ENCODE data around the gene CDK5R2. TPM values are rescaled to one million over a fixed set of nuclear protein-coding genes. Genes with fewer than 3 reads are reported as not detected.

The CDK5R2 gene
- total RNA-seq, 1 experiment from 2014 or later, result 0.27 TPM

DNA sequence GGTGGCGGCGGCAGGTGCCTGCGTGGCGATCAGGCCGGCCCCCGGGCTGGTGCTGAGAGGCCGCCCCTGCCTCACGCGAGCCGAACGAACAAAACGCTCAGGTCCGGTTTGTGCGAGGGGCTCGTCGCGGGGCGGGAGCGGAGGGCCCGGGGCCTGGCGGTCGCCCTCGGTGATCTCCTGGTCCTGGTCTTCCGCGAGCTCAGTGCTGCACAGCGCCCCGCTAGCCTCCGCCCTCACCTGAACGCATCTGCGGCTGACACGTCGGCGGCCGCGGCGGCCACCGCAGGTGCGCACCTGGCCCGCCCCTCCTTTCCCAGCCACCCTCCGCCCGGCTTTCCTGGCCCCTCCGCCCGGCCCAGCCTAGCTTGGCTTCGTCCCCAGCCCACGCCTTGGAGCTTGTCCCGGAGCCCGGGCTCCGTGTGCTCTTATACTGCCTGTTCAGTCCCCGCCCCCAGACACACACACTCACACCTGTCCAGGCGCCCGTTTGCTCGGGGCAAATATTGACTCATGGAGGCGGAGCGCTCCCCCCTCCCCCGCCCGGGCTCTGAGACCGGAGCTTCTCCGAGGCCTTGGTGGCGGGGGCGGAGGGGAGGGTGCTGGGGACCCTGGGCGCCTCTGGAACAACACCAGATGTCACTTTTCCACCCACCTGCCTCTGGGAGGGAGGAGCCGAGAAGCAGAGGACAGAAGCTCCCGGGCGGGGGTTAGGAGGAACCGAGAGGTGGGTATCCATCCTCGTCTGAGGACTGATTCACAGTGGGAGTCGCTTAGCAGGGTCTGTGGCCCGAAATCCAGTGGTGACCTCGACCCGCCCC, 42.3 kb downstream of the CDK5R2 start:
- no peak for DNase-seq (ENCODE audit: low read depth)

DNA sequence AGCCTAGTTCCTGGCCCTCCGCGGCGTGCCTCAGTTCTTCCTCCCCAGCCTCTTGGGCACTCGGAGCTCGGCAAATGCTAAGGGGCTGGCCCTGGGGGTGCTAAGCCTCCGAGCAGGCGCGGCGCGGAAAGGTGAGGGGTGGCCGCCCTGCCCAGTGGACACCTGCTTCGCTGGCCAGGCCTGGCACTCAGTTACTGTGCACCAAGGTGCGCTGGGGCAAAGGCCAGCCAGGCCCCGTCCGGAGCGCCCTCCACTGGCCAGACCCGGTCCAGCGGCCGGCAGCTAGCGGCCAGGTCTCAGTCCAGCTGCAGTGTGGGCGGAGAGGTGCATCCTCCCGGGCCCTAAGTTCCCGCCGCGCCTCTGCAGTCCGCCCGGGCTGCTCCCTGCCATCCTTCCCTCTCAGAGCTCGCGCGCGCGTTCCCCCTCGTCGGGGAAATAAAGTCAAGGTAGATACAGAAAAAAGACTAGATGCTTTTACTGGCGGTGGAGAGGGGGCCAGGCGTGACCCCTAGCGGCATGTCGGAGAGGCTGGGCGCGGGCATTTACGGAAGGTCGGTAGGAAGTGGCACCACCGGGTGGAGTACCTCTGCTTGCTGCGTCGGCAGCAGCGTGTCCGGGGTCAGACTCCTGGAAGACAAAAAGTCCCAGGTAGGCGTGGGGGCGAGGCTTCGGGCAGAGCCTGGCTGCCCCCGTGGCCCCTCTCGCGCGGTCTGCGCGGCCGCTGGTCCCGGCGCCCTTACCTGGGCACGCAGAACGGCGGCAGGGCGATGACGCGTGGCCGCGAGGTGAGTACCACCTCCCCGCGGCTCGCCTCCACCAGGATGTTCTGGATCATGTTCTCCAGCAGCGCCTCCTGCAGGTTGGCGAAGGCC, 43.2 kb downstream of the CDK5R2 start:
- no peak for DNase-seq (ENCODE audit: low read depth)

DNA sequence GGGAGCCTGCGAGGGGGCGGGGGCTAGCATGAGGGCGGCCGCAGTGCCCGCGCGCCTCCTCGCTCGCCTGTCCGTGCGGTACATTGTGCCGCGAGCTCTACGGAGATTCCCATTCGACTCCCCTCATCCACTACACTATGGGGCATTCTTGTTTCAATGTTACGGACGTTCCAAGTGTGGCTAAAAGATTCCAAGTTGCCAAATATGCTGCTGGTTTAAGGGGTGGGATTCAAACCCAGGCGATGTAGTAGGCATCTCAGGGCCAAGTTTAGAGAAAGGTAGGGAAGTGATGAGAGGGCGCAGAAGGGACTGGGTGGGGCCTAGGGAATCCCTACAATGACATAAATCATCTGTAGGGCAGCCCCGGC, 43.8 kb downstream of the CDK5R2 start:
- DNase-seq (ENCODE audit: low read depth), result no peak

DNA sequence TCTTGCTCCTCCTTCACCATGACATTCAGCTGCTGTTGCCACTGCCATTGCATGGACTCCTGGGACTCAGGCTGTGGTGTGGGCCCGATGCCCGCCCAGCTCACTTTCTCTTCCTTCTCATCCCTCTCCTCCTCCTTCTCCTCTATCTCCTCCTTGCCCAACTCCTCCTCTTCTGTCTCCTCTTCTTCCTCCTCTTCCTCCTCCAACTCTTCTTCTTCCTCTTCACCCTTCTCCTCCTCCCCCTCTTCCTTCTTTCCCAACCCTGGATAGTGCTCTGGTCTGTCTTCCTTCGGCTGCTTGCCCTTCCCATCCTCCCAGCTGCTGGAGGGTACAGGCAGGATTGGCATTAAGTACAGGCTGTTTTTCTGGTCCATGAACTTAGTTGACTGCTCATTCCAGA, 44.5 kb downstream of the CDK5R2 start:
- no peak for DNase-seq (ENCODE audit: low read depth)

DNA sequence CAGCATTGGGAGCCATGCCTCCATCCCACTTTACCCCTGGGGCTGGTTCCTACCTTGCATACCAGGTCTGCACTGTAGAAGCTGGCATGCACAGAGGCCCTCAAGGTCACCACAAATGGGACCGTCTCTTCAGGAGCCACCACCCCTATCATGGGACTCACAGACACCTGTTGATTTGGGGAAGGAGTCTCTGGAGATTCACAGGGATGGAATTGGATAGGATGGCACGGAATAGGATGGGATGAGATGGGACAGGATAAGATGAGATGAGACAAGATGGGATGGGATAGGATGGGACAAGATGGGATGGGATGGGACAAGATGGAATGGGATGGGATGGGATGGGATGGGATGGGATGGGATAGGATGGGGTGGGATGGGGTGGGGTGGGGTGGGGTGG, 49.8 kb downstream of the CDK5R2 start:
- no peak for DNase-seq (ENCODE audit: low read depth)

DNA sequence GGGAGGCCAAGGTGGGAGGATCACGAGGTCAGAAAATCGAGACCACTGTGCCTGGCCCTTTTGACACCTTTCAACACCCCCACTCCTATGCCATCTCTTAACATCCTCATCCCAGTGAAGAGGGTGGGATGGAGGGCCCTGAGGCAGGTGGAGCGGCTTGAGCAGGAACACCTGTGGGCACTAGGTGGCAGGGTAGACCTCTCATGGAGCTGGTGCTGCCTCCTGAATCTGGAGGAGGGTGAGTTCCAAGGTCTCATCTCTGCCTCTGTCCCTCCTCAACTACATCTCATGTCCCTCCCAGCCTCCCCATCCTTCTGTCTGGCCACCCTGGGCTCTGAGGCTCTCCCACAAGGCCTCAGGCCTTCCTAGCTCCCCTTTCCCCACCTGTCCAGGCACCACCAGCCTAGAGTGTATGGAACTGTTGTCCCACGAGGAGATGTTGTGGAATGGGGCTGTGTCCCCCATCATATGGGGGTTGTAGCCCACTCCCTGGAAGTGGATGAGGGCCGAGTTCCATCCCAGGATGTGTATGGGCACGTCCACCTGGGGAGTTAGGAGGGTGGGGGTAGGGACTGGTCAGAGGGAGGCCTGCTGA, 50.8 kb downstream of the CDK5R2 start:
- no peak for DNase-seq (ENCODE audit: low read depth)

DNA sequence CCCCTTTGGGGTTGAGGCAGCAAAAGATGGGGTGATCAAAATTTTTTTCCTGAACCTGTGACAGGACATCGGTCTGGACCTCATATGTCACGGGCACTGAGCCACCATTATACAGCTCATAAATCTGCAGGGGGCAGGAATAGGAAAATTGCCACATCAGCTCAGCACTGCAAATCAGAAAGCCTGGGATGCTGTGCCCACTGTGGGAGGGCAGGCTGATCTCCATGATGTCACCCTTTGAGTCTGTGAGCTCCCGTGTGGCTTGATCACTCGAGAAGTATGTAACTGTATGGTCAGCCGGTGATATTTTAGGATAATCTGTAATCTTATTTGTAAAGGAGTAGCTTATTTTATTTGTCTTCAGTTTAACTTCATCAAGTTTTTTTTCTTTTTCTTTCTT, 51.4 kb downstream of the CDK5R2 start:
- DNase-seq (ENCODE audit: low read depth), result no peak

Small RNAs within 50 kb of the gene (small RNA-seq; reads per million reads assigned to genes)
- gene MIR375, result 0.07 reads per million
- not detected for gene RNU6-642P

Other genes with a start within 250 kb of the CDK5R2 start
- gene TTLL4, start 248.8 kb upstream of the CDK5R2 start, total RNA-seq (2014; rRNA removed; shearing (Covaris generic)), result 21.6 and 22.9 TPM in 2 replicates
- gene CYP27A1, start 177.5 kb upstream of the CDK5R2 start, total RNA-seq (2014; rRNA removed; shearing (Covaris generic)), result not detected in 2 replicates
- gene PRKAG3, start 127.9 kb upstream of the CDK5R2 start, total RNA-seq (2014; rRNA removed; shearing (Covaris generic)), result not detected in 2 replicates
- gene WNT6, start 99.9 kb upstream of the CDK5R2 start, total RNA-seq (2014; rRNA removed; shearing (Covaris generic)), result not detected in 2 replicates
- gene WNT10A, start 78.8 kb upstream of the CDK5R2 start, total RNA-seq (2014; rRNA removed; shearing (Covaris generic)), result 0.20 TPM in 1 of 2 replicates, not detected in the other
- not detected in 2 replicates for gene FEV, start 25.5 kb downstream of the CDK5R2 start, total RNA-seq (2014; rRNA removed; shearing (Covaris generic))
- not detected in 2 replicates for gene CRYBA2, start 33.8 kb downstream of the CDK5R2 start, total RNA-seq (2014; rRNA removed; shearing (Covaris generic))
- gene CFAP65, start 81.8 kb downstream of the CDK5R2 start, total RNA-seq (2014; rRNA removed; shearing (Covaris generic)), result not detected in 2 replicates
- gene IHH, start 101.3 kb downstream of the CDK5R2 start, total RNA-seq (2014; rRNA removed; shearing (Covaris generic)), result not detected in 2 replicates
- 17.4 and 22.6 TPM in 2 replicates for gene NHEJ1, start 201.1 kb downstream of the CDK5R2 start, total RNA-seq (2014; rRNA removed; shearing (Covaris generic))
- gene SLC23A3, start 210.4 kb downstream of the CDK5R2 start, total RNA-seq (2014; rRNA removed; shearing (Covaris generic)), result 0.47 and 0.76 TPM in 2 replicates
- 20.8 and 23.3 TPM in 2 replicates for gene CNPPD1, start 217.3 kb downstream of the CDK5R2 start, total RNA-seq (2014; rRNA removed; shearing (Covaris generic))
- 59.6 and 69.9 TPM in 2 replicates for gene RETREG2, start 218.6 kb downstream of the CDK5R2 start, total RNA-seq (2014; rRNA removed; shearing (Covaris generic))
- gene ZFAND2B, start 247.1 kb downstream of the CDK5R2 start, total RNA-seq (2014; rRNA removed; shearing (Covaris generic)), result 43.2 and 43.8 TPM in 2 replicates

Measured in HT1080 (cell line).